Lower leg skin (tissue), 3 donors: Measurements from ENCODE around the gene EMX2.

Source experiments
- CTCF ChIP-seq, 3 donors: fragments of 450-650 bp; IDR thresholded peaks; one replicate each; pipeline ENCODE4 v1.5.1; 2016; ENCODE audit warnings: antibody characterized with exemption in 3 of 3, mild to moderate bottlenecking in 3 of 3, moderate library complexity in 2 of 3
- POLR2A ChIP-seq, 2 donors: fragments of 450-650 bp; IDR thresholded peaks; one replicate each; pipeline ENCODE4 v1.6.1; 2016 to 2017; ENCODE audit warnings: antibody characterized with exemption in 2 of 2, mild to moderate bottlenecking in 1 of 2, moderate library complexity in 1 of 2

GRCh38 chr10:117550599-117551329 lies 8.2 kb downstream of the EMX2 start:
- no peak for TF ChIP-seq CTCF (IDR thresholded peaks at IDR 0.05)
- no peak for TF ChIP-seq POLR2A (IDR thresholded peaks at IDR 0.05)
